Measurements from ENCODE around the gene POLDIP2. TPM values are rescaled to one million over a fixed set of nuclear protein-coding genes. Genes with fewer than 3 reads are reported as not detected.
A peak's percentile ranks its signal among the peaks of the same experiment; 100 is the strongest.

The POLDIP2 gene
- total and polyA plus RNA-seq, 9 of the 15 experiments (the other 6 are each of a cell fraction or from before 2014, with no cell fraction given) = 22.0 to 137 (median 104) TPM

DNA sequence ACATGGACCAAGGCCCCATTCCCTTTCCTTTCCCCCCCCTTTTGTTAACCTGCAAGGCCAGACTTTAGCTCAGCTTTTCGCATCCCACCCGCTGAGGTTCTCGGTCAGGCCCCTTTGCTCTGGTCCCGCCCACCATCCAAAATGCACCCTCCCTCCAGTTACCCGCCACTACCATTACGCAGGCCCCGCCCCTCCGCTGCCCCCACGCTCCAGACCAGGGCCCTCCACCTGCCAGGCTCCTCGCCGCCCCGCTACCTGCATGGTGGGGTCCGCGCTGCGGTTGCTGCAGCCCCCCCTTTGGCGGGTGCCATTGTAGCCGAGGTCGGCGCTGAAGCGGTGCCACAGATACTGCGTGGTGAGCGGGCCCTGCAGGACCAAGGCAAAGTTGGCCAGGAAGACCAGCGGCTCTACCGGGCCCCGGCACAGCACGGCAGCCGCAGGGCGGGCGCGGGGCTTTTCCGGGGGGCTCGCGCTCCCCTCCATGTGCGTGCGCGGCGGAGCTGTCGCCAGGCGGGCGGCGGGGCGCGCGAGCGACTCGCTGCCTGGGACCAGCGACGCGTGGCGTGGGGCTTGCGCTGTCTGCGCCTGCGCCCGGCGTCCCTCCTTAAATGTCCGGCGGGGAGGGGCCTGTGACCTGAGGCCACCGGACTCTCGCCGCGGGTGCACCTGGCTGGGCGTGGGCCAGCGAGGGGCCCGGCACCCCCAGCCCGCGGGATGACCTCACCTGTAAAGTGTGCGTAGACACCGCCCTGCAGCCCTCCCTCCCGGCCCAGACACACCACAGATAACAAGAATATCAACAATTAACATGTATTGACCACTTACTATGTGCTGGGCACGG lies 48.5 kb upstream of the POLDIP2 start, which contains the start of gene SLC46A1 (continued):
- TF ChIP-seq TCF3 (CRISPR knock-in tag; IDR thresholded peaks at IDR 0.05) (no peak), MEIS2 (IDR thresholded peaks at IDR 0.05; ENCODE audit: partially characterized antibody) (peak; percentile 14), RBFOX2 (IDR thresholded peaks at IDR 0.05; ENCODE audit: low read depth, low read length) (peak; percentile 70), GATAD2B (IDR thresholded peaks at IDR 0.05; ENCODE audit: borderline replicate concordance) (peak; percentile 55; the same call in 1 of the 2 replicates)
- TF ChIP-seq, protein P1, sequence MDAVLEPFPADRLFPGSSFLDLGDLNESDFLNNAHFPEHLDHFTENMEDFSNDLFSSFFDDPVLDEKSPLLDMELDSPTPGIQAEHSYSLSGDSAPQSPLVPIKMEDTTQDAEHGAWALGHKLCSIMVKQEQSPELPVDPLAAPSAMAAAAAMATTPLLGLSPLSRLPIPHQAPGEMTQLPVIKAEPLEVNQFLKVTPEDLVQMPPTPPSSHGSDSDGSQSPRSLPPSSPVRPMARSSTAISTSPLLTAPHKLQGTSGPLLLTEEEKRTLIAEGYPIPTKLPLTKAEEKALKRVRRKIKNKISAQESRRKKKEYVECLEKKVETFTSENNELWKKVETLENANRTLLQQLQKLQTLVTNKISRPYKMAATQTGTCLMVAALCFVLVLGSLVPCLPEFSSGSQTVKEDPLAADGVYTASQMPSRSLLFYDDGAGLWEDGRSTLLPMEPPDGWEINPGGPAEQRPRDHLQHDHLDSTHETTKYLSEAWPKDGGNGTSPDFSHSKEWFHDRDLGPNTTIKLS (IDR thresholded peaks at IDR 0.05; ENCODE audit: borderline replicate concordance, low read depth) = peak; percentile 79

DNA sequence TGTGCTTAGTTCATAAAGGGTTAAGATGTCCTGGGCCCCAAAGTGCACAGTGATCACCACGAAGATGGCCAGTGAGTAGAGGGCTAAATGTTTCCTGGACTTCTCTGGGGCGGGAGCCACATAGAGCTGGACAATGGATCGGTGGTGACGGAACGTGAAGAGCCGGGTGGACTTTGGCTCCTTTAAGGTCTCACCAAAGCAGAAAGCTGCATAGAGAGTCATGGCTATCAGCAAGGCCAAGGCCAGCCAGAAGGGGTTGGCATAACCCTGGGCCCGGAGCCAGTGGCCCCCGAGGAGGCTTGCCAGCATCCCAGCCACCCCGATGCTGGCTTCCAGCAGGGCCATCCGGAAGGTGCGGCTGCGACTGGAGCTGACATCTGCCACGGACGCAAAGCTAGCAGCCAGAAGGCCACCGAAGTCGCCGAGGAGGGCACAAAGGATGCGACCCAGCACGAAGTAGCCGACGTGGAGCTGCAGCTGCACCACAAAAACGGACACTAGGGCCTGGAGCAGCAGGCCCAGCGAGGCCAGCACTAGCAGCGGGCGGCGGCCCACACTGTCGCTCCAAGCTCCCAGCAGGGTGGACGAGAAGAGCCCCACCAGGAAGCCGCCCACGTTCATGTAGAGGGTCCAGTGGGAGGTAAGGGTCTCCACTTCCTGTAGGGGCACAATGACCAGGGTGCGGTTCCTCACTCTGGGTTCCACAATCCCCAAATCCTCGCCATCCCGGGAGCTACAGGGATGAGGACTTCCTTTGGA lies 47.7 kb upstream of the POLDIP2 start:
- in situ Hi-C loops (cut with MboI) = no loop called here
- H2AFZ ChIP-seq (ENCODE audit: low read depth, low read length) = peak overlapping the region; percentile 97; the same call in 1 of the 2 replicates
- WGBS (ENCODE audit: insufficient coverage, low coverage, missing lambda C conversion rate) = 76% methylated on average over 33 of the region's 33 CpGs
- H3K27me3 ChIP-seq (ENCODE audit: control insufficient read depth in 2 of 2, insufficient read depth in 2 of 2, low read length in 2 of 2) = 0 out of 5 replicates have a peak, but pooled peaks cover 0 to 2% of the 10 kb centered on the region in 2 experiments
- TSS peak; percentile 58 for BruUV-seq (replicated peaks)
- H3K36me3 ChIP-seq (ENCODE audit: control insufficient read depth, insufficient read depth, low read length) = peaks cover 14% of the 10 kb centered on the region; the same call in 1 of the 3 replicates
- DNase-seq (ENCODE audit: extremely low read depth in 1 of 4, low spot score in 3 of 4) (no peak), ATAC-seq (no peak), FAIRE-seq (no peak)
- CTCF ChIA-PET (ENCODE audit: low intra/inter-chr PET ratio) = no interaction called here
- H3K4me1 ChIP-seq (replicated peaks in 1 of 2; ENCODE audit: control insufficient read depth in 2 of 2, insufficient read depth in 2 of 2, low read length in 2 of 2) = peaks cover 8 to 21% of the 10 kb centered on the region in 2 experiments; a peak in 3 of 5 replicates
- H3K27ac ChIP-seq (ENCODE audit: extremely low read depth, low read depth, low read length) = no peak overlapping the region
- peak overlapping the region; percentile 62 to 94; a peak in 3 of 4 replicates for H3K9ac ChIP-seq (ENCODE audit: insufficient read depth in 1 of 2, low read depth in 2 of 2, low read length in 2 of 2)
- peak overlapping the region; percentile 77 for H3K4me2 ChIP-seq (ENCODE audit: insufficient read depth, low read length)
- POLR2A ChIA-PET = interaction anchor here (0.6 to 2.5 kb wide), 10 partner anchors 9 to 618 kb away, joined by 3 to 8 read pairs (median 4); partner anchors contain the start of gene PIGS
- intact Hi-C loops (cut with micrococcal nuclease) = no loop called here
- peaks cover 3% of the 10 kb centered on the region for H3K9me1 ChIP-seq (ENCODE audit: control insufficient read depth, insufficient read depth, low read length)
- no peaks in the 10 kb centered on the region for H4K20me1 ChIP-seq (replicated peaks; ENCODE audit: control insufficient read depth, insufficient read depth, low read length)
- no peaks in the 10 kb centered on the region for H3K9me3 ChIP-seq (replicated peaks; ENCODE audit: control insufficient read depth, insufficient read depth, low read depth, low read length)
- peaks cover 2% of the 10 kb centered on the region; the same call in 1 of the 3 replicates for H3K79me2 ChIP-seq (ENCODE audit: control insufficient read depth, insufficient read depth, low read length)
- H3K4me3 ChIP-seq = peak overlapping the region; percentile 66
- TF ChIP-seq, protein P2, sequence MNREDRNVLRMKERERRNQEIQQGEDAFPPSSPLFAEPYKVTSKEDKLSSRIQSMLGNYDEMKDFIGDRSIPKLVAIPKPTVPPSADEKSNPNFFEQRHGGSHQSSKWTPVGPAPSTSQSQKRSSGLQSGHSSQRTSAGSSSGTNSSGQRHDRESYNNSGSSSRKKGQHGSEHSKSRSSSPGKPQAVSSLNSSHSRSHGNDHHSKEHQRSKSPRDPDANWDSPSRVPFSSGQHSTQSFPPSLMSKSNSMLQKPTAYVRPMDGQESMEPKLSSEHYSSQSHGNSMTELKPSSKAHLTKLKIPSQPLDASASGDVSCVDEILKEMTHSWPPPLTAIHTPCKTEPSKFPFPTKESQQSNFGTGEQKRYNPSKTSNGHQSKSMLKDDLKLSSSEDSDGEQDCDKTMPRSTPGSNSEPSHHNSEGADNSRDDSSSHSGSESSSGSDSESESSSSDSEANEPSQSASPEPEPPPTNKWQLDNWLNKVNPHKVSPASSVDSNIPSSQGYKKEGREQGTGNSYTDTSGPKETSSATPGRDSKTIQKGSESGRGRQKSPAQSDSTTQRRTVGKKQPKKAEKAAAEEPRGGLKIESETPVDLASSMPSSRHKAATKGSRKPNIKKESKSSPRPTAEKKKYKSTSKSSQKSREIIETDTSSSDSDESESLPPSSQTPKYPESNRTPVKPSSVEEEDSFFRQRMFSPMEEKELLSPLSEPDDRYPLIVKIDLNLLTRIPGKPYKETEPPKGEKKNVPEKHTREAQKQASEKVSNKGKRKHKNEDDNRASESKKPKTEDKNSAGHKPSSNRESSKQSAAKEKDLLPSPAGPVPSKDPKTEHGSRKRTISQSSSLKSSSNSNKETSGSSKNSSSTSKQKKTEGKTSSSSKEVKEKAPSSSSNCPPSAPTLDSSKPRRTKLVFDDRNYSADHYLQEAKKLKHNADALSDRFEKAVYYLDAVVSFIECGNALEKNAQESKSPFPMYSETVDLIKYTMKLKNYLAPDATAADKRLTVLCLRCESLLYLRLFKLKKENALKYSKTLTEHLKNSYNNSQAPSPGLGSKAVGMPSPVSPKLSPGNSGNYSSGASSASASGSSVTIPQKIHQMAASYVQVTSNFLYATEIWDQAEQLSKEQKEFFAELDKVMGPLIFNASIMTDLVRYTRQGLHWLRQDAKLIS (CRISPR knock-in tag; IDR thresholded peaks at IDR 0.05) = no peak
- TF ChIP-seq, protein P3, sequence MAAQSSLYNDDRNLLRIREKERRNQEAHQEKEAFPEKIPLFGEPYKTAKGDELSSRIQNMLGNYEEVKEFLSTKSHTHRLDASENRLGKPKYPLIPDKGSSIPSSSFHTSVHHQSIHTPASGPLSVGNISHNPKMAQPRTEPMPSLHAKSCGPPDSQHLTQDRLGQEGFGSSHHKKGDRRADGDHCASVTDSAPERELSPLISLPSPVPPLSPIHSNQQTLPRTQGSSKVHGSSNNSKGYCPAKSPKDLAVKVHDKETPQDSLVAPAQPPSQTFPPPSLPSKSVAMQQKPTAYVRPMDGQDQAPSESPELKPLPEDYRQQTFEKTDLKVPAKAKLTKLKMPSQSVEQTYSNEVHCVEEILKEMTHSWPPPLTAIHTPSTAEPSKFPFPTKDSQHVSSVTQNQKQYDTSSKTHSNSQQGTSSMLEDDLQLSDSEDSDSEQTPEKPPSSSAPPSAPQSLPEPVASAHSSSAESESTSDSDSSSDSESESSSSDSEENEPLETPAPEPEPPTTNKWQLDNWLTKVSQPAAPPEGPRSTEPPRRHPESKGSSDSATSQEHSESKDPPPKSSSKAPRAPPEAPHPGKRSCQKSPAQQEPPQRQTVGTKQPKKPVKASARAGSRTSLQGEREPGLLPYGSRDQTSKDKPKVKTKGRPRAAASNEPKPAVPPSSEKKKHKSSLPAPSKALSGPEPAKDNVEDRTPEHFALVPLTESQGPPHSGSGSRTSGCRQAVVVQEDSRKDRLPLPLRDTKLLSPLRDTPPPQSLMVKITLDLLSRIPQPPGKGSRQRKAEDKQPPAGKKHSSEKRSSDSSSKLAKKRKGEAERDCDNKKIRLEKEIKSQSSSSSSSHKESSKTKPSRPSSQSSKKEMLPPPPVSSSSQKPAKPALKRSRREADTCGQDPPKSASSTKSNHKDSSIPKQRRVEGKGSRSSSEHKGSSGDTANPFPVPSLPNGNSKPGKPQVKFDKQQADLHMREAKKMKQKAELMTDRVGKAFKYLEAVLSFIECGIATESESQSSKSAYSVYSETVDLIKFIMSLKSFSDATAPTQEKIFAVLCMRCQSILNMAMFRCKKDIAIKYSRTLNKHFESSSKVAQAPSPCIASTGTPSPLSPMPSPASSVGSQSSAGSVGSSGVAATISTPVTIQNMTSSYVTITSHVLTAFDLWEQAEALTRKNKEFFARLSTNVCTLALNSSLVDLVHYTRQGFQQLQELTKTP (IDR thresholded peaks at IDR 0.05; ENCODE audit: low read depth in 1 of 2, partially characterized antibody in 2 of 2) = no peak

Measured in K562 (cell line).